GM10248 (cell line): ENCODE results near the gene NDUFAF5.

Experiments used
- CTCF ChIA-PET: fragments of 300-600 bp; sonication (Branson Sonifier 250); formaldehyde crosslinking; extraction: SDS; loops from one replicate; lab custom pipeline; 2021; ENCODE audit warnings: antibody characterized with exemption; lab: Yijun Ruan, JAX
- POLR2A ChIA-PET: fragments of 350-650 bp; sonication (Branson Sonifier 250); formaldehyde crosslinking; extraction: SDS; loops from one replicate; lab custom pipeline; 2020; ENCODE audit warnings: antibody characterized with exemption; lab: Yijun Ruan, JAX
- DNase-seq: peaks from one replicate; pipeline ENCODE4 v3.0.0; 2012; ENCODE audit errors: extremely low spot score
- TF ChIP-seq, protein P1 (sequence below): IDR thresholded peaks from 2 replicates; pipeline ENCODE4 v1.5.1; 2012; ENCODE audit warnings: mild to moderate bottlenecking, low read depth; ENCODE audit errors: extremely low read depth, missing control alignments, control extremely low read depth

NDUFAF5 gene

DNA sequence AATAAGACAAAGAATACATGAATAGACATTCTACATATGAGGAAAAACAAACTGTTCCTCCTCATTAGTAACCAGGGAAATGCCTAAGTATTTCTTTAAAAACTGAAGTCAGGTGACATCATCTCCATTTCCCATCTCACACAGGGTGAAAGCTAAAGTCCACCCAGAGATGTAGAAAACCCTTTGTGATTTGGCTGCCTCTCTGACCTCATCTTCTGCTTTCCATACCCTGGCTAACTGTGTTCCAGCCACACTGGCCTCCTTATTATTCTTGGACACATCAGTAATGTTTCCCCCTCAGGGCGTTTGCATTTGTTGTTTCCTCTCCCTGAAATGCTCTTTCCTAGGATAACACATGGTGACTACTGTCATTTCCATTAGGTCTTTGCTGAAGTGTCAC lies 40.5 kb upstream of the NDUFAF5 start:
- ChIA-PET POLR2A (no interaction called here), CTCF (interaction anchor here (2.5 kb wide), 1 partner anchor 10 kb away, joined by 7 read pairs; no protein-coding TSS in a partner anchor)
- DNase-seq = no peak
- TF ChIP-seq, protein P1, sequence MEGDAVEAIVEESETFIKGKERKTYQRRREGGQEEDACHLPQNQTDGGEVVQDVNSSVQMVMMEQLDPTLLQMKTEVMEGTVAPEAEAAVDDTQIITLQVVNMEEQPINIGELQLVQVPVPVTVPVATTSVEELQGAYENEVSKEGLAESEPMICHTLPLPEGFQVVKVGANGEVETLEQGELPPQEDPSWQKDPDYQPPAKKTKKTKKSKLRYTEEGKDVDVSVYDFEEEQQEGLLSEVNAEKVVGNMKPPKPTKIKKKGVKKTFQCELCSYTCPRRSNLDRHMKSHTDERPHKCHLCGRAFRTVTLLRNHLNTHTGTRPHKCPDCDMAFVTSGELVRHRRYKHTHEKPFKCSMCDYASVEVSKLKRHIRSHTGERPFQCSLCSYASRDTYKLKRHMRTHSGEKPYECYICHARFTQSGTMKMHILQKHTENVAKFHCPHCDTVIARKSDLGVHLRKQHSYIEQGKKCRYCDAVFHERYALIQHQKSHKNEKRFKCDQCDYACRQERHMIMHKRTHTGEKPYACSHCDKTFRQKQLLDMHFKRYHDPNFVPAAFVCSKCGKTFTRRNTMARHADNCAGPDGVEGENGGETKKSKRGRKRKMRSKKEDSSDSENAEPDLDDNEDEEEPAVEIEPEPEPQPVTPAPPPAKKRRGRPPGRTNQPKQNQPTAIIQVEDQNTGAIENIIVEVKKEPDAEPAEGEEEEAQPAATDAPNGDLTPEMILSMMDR = no peak

GRCh38 chr20:13745784-13746183 lies 39.0 kb upstream of the NDUFAF5 start:
- TF ChIP-seq, protein P1 = no peak
- CTCF ChIA-PET = interaction anchor here (1.0 to 2.5 kb wide), 2 partner anchors 9 to 13 kb away, joined by 3 to 7 read pairs; no protein-coding TSS in a partner anchor
- no peak for DNase-seq
- POLR2A ChIA-PET = no interaction called here

DNA sequence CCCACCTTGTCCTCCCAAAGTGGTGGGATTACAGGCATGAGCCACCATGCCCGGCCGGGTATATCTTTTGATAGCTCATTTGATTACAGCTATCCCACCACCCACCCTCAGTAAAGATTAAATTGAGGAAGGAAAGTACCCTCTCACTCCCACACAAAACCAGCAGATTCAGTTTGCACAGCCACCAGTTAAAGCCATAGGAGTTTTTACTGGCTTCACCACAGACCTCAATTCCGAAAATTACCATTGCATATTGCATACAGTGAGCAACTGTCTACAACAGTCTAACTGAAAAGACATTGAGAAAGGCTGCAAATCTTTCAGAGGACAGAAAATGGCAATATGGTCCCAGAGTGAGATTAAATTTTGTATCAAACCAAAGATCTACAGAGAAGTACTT lies 35.0 kb upstream of the NDUFAF5 start:
- ChIA-PET CTCF (interaction anchor here (1.1 to 2.3 kb wide), 3 partner anchors 9 to 139 kb away, joined by 4 to 5 read pairs (median 5); no protein-coding TSS in a partner anchor), POLR2A (no interaction called here)

DNA sequence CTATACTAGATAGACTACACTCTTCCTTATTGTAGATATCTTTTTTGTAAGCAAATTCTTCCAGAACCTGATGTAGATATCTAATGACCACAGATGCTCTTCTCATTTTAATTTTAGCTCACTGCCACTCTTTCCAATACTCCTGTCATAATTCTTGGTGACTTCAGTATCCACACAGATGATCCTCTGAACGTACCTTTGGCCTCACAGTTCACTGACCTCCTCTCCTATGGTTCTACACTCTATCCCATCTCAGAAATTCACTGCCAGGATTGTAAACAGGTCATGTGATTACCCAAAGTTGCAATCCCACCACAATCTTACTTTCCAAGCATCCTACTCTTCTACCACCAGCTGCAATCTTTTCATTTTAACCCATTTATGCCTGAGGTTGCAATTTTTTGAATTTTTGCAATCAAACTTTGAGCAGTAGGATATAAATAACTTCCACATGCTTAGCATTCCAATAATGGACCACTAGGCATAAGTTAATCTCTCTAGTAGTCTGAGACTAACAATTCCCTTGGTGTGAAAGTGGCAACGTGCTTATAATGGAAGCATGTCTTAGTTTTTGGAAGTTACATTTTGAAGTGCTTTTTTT lies 31.3 kb upstream of the NDUFAF5 start:
- CTCF ChIA-PET = interaction anchor here (2.6 kb wide), 1 partner anchor 10 kb away, joined by 9 read pairs; no protein-coding TSS in a partner anchor

More for the DNA sequence above, 35.0 kb upstream of the NDUFAF5 start:
- TF ChIP-seq, protein P1 = no peak
- no peak for DNase-seq

GRCh38 chr20:13755809-13756208 lies 29.0 kb upstream of the NDUFAF5 start:
- CTCF ChIA-PET = interaction anchor here (1.3 to 4.5 kb wide), 3 partner anchors 10 to 32 kb away, joined by 3 to 30 read pairs (median 7); no protein-coding TSS in a partner anchor
- TF ChIP-seq, protein P1 = no peak

More for the DNA sequence above, 31.3 kb upstream of the NDUFAF5 start:
- no peak for DNase-seq
- TF ChIP-seq, protein P1 = no peak
- POLR2A ChIA-PET = no interaction called here

DNA sequence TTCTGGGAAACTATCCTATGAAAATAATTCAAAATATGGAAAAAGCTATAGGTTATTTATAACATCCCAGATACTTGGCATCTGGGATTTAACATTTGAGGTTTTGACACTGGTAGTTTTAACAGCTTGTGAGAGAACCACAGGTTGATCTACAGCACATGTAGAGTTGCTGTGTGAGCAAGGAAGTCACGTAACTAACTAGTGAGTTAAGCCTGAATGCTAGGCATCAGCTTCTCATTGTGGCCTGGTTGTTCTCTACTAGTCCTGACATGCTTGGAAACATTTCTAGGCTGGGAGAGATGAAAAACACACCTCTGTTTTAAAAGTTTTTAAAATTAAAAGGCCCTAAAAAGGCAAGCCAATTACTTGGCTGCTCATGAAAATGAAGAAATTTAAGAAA lies 28.3 kb upstream of the NDUFAF5 start:
- TF ChIP-seq, protein P1 = no peak
- CTCF ChIA-PET = interaction anchor here (0.9 to 4.5 kb wide), 5 partner anchors 9 to 211 kb away, joined by 3 to 30 read pairs (median 3); no protein-coding TSS in a partner anchor
- no peak for DNase-seq
- POLR2A ChIA-PET = no interaction called here

More at GRCh38 chr20:13755809-13756208, 29.0 kb upstream of the NDUFAF5 start:
- DNase-seq = no peak
- POLR2A ChIA-PET = no interaction called here
